PC-9 (cell line): ENCODE measurements around the gene CNTNAP2. TPM values are rescaled to one million over a fixed set of nuclear protein-coding genes. Genes with fewer than 3 reads are reported as not detected.

Experiments used
- BruUV-seq: library from RNA; stranded (reverse); fragments of 400-500 nt; replicated peaks from 2 replicates; lab custom pipeline; 2021; lab: Mats Ljungman, UMichigan
- CTCF ChIA-PET: fragments of 300-600 bp; sonication (Branson Sonifier 250); formaldehyde crosslinking; loops from one replicate; lab custom pipeline; 2022; ENCODE audit warnings: antibody characterized with exemption; lab: Charles Lee
- POLR2A ChIA-PET: fragments of 300-600 bp; sonication (Branson Sonifier 250); formaldehyde crosslinking; loops from one replicate; lab custom pipeline; 2022; ENCODE audit warnings: antibody characterized with exemption; ENCODE audit not compliant: unreplicated experiment; lab: Charles Lee
- DNase-seq, 2 experiments: peaks; one replicate each; pipeline versions ENCODE4 v3.0.0 to v3.0.0-alpha.2; 2015 to 2022; ENCODE audit warnings: mixed read lengths in 1 of 2
- H2AFZ ChIP-seq: fragments of 200-600 bp; sonication (generic); 2 replicates; pipeline ENCODE4 v1.8.1; 2017; ENCODE audit warnings: antibody characterized with exemption
- H3F3A ChIP-seq: fragments of 200-600 bp; sonication (generic); 2 replicates; pipeline ENCODE4 v1.8.1; 2017; ENCODE audit warnings: antibody characterized with exemption, mild to moderate bottlenecking, low read depth; ENCODE audit not compliant: insufficient read depth
- H3K27ac ChIP-seq: fragments of 200-600 bp; sonication (generic); 2 replicates; pipeline ENCODE4 v1.6.1; 2016; ENCODE audit warnings: mixed run types
- H3K27me3 ChIP-seq: fragments of 200-600 bp; sonication (generic); 2 replicates; pipeline ENCODE4 v1.6.1; 2016; ENCODE audit warnings: low read depth, mixed run types; ENCODE audit not compliant: insufficient read depth
- H3K36me3 ChIP-seq: fragments of 200-600 bp; sonication (generic); 2 replicates; pipeline ENCODE4 v1.6.1; 2016; ENCODE audit warnings: low read depth, mixed run types
- H3K4me1 ChIP-seq: fragments of 200-600 bp; sonication (generic); replicated peaks from 2 replicates; pipeline ENCODE4 v1.6.1; 2016; ENCODE audit warnings: mixed run types; ENCODE audit not compliant: insufficient read depth
- H3K4me2 ChIP-seq: fragments of 200-600 bp; sonication (generic); 2 replicates; pipeline ENCODE4 v1.6.1; 2017; ENCODE audit warnings: mixed run types
- H3K4me3 ChIP-seq: fragments of 200-600 bp; sonication (generic); 2 replicates; pipeline ENCODE4 v1.6.1; 2016; ENCODE audit warnings: mixed run types
- H3K79me2 ChIP-seq: fragments of 200-600 bp; sonication (generic); 2 replicates; pipeline ENCODE4 v1.6.1; 2017; ENCODE audit warnings: low read depth, mixed run types
- H3K9me2 ChIP-seq: fragments of 200-600 bp; sonication (generic); 2 replicates; pipeline ENCODE4 v1.8.1; 2017; ENCODE audit warnings: mild to moderate bottlenecking; ENCODE audit not compliant: insufficient read depth
- H3K9me3 ChIP-seq: fragments of 200-600 bp; sonication (generic); 2 replicates; pipeline ENCODE4 v1.8.1; 2016; ENCODE audit warnings: low read depth; ENCODE audit not compliant: insufficient read depth
- H4K20me1 ChIP-seq: fragments of 200-600 bp; sonication (generic); 2 replicates; pipeline ENCODE4 v1.8.1; 2017; ENCODE audit not compliant: insufficient read depth
- EZH2 ChIP-seq: fragments of 200-600 bp; sonication (generic); IDR thresholded peaks from 2 replicates; pipeline ENCODE4 v1.8.0; 2017; ENCODE audit warnings: antibody characterized with exemption, low read depth
- intact Hi-C: fragments of 100-400 bp; cut with micrococcal nuclease; formaldehyde crosslinking; loops from one replicate; pipeline ENCODE4 v1.10.0; 2022; ENCODE audit not compliant: unreplicated experiment
- total RNA-seq: library from RNA; stranded (reverse); gene quantifications from 2 replicates; pipeline ENCODE4 v1.2.3, GENCODE V29; 2021
- TF ChIP-seq, protein P1 (sequence below): fragments of 200-600 bp; sonication (generic); conservative IDR thresholded peaks from 2 replicates; pipeline ENCODE4 v1.6.1; 2017; ENCODE audit warnings: mixed run types, antibody characterized with exemption, mild to moderate bottlenecking, moderate library complexity

CNTNAP2 gene
- total RNA-seq, 1 experiment from 2014 or later, result not detected

GRCh38 chr7:148185041-148185440 is 2068.4 kb downstream of the CNTNAP2 start:
- Histone ChIP-seq H3K9me3 (no peaks in the 10 kb centered on the region), H3F3A (no peaks in the 10 kb centered on the region), H4K20me1 (no peaks in the 10 kb centered on the region), H3K79me2 (no peaks in the 10 kb centered on the region), H3K27me3 (0 out of 2 replicates have a peak, but pooled peaks cover 5% of the 10 kb centered on the region), H3K4me3 (no peak overlapping the region), H3K4me1 (no peaks in the 10 kb centered on the region), H2AFZ (no peak overlapping the region), H3K36me3 (no peaks in the 10 kb centered on the region), H3K9me2 (no peaks in the 10 kb centered on the region), H3K27ac (no peak overlapping the region), H3K4me2 (no peak overlapping the region)
- no peak for DNase-seq
- ChIA-PET POLR2A (no interaction called here), CTCF (no interaction called here)
- TF ChIP-seq, protein P1, sequence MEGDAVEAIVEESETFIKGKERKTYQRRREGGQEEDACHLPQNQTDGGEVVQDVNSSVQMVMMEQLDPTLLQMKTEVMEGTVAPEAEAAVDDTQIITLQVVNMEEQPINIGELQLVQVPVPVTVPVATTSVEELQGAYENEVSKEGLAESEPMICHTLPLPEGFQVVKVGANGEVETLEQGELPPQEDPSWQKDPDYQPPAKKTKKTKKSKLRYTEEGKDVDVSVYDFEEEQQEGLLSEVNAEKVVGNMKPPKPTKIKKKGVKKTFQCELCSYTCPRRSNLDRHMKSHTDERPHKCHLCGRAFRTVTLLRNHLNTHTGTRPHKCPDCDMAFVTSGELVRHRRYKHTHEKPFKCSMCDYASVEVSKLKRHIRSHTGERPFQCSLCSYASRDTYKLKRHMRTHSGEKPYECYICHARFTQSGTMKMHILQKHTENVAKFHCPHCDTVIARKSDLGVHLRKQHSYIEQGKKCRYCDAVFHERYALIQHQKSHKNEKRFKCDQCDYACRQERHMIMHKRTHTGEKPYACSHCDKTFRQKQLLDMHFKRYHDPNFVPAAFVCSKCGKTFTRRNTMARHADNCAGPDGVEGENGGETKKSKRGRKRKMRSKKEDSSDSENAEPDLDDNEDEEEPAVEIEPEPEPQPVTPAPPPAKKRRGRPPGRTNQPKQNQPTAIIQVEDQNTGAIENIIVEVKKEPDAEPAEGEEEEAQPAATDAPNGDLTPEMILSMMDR, result no peak
- no peak for TF ChIP-seq EZH2
- BruUV-seq, result no TSS peak
- intact Hi-C loops, result no loop called here

GRCh38 chr7:148187471-148187870 is 2070.9 kb downstream of the CNTNAP2 start:
- CTCF ChIA-PET, result no interaction called here
- Histone ChIP-seq H3F3A (no peaks in the 10 kb centered on the region), H3K36me3 (no peaks in the 10 kb centered on the region), H2AFZ (no peak overlapping the region), H3K27ac (no peak overlapping the region), H3K79me2 (no peaks in the 10 kb centered on the region), H4K20me1 (no peaks in the 10 kb centered on the region), H3K9me2 (no peaks in the 10 kb centered on the region), H3K4me3 (no peak overlapping the region), H3K9me3 (no peaks in the 10 kb centered on the region), H3K4me1 (no peaks in the 10 kb centered on the region), H3K4me2 (no peak overlapping the region), H3K27me3 (0 out of 2 replicates have a peak, but pooled peaks cover 4% of the 10 kb centered on the region)
- intact Hi-C loops, result no loop called here
- DNase-seq, result no peak
- TF ChIP-seq, protein P1, result no peak
- TF ChIP-seq EZH2, result no peak
- BruUV-seq, result no TSS peak
- POLR2A ChIA-PET, result no interaction called here

- POLR2A ChIA-PET, result no interaction called here
- no peaks in the 10 kb centered on the region for H3K79me2 ChIP-seq
- no TSS peak for BruUV-seq
- H3K4me1 ChIP-seq, result no peaks in the 10 kb centered on the region
- no peak overlapping the region for H3K4me2 ChIP-seq
- CTCF ChIA-PET, result no interaction called here
- H3K9me2 ChIP-seq, result no peaks in the 10 kb centered on the region
- no peak overlapping the region for H2AFZ ChIP-seq
- H3K9me3 ChIP-seq, result no peaks in the 10 kb centered on the region
- H3K36me3 ChIP-seq, result no peaks in the 10 kb centered on the region
- H3K4me3 ChIP-seq, result no peak overlapping the region
- no peak for DNase-seq
- no peak overlapping the region for H3K27ac ChIP-seq
- 0 out of 2 replicates have a peak, but pooled peaks cover 4% of the 10 kb centered on the region for H3K27me3 ChIP-seq
- H3F3A ChIP-seq, result no peaks in the 10 kb centered on the region
- TF ChIP-seq, protein P1, result no peak
- no peak for TF ChIP-seq EZH2
- intact Hi-C loops, result no loop called here
- H4K20me1 ChIP-seq, result no peaks in the 10 kb centered on the region
These were observed 2074.9 kb downstream of the CNTNAP2 start for GRCh38 chr7:148191391-148192065.
